HepG2 (cell line): ENCODE measurements around the gene XIST. TPM values are rescaled to one million over a fixed set of nuclear protein-coding genes. Genes with fewer than 3 reads are reported as not detected.

Source experiments
- ATAC-seq: fragments of 200-7000 bp; cut with Tn5 transposase; 3 replicates; pipeline ENCODE4 v1.9.1; 2020; ENCODE audit warnings: mild to moderate bottlenecking, moderate library complexity
- BruUV-seq: library from RNA; stranded (reverse); fragments of 400-500 nt; replicated peaks from 2 replicates; lab custom pipeline; 2021; lab: Mats Ljungman, UMichigan
- CTCF ChIA-PET: fragments of 300-600 bp; formaldehyde crosslinking; extraction: SDS; loops from one replicate; lab custom pipeline; 2021; ENCODE audit warnings: low total read pairs, inconsistent platforms, low intra/inter-chr PET ratio; lab: Yijun Ruan, JAX
- POLR2A ChIA-PET: fragments of 350-600 bp; sonication (Branson Sonifier 250); formaldehyde crosslinking; loops from one replicate; lab custom pipeline; 2020; ENCODE audit warnings: antibody characterized with exemption, inconsistent platforms; lab: Yijun Ruan, JAX
- DNase-seq: peaks from one replicate; pipeline ENCODE4 v3.0.0-alpha.2; 2015; ENCODE audit warnings: low spot score
- FAIRE-seq: peaks from 3 replicates; lab custom pipeline; 2011; peaks lifted over from hg19 to GRCh38; lab: Jason Lieb, UNC
- H2AFZ ChIP-seq: one replicate; pipeline ENCODE4 v1.6.1; 2011; ENCODE audit warnings: low read length, inconsistent platforms
- H3K27ac ChIP-seq: fragments of 300-600 bp; 3 replicates; pipeline ENCODE4 v1.8.0; 2011; ENCODE audit warnings: mixed run types, mild to moderate bottlenecking, mixed read lengths, low read length, inconsistent platforms; ENCODE audit not compliant: insufficient read depth; ENCODE audit errors: extremely low read length
- H3K27me3 ChIP-seq, 2 experiments: fragments of 200-600 bp in 1 of 2; 2 replicates in 1 of 2; 3 replicates in 1 of 2; pipeline versions ENCODE4 v1.6.0 to v1.8.0; 2011; ENCODE audit warnings: low read length in 2 of 2, mild to moderate bottlenecking in 2 of 2, moderate library complexity in 2 of 2, inconsistent platforms in 1 of 2; ENCODE audit not compliant: insufficient read depth in 2 of 2, control insufficient read depth in 1 of 2
- H3K36me3 ChIP-seq, 2 experiments: fragments of 200-600 bp in 1 of 2; replicated peaks in 1 of 2; 2 replicates in 1 of 2; 3 replicates in 1 of 2; pipeline versions ENCODE4 v1.5.1 to v1.8.0; 2011; ENCODE audit warnings: low read length in 2 of 2, inconsistent platforms in 1 of 2; ENCODE audit not compliant: insufficient read depth in 2 of 2, control insufficient read depth in 1 of 2
- H3K4me1 ChIP-seq: 2 replicates; pipeline ENCODE4 v1.5.1; 2012; ENCODE audit warnings: low read length, inconsistent platforms; ENCODE audit not compliant: insufficient read depth
- H3K4me2 ChIP-seq: 2 replicates; pipeline ENCODE4 v1.6.0; 2011; ENCODE audit warnings: low read depth, low read length, inconsistent platforms
- H3K4me3 ChIP-seq, 3 experiments: fragments of 200-600 bp in 1 of 3; sonication (generic), shearing (Covaris generic) in 1 of 3; replicated peaks in 1 of 3; 2 replicates each; pipeline ENCODE4 v1.5.1; 2011 to 2016; ENCODE audit warnings: low read length in 3 of 3, inconsistent platforms in 2 of 3, low read depth in 2 of 3, mild to moderate bottlenecking in 2 of 3, control low read depth in 1 of 3, mixed read lengths in 1 of 3; ENCODE audit not compliant: insufficient read depth in 1 of 3
- H3K79me2 ChIP-seq: one replicate; pipeline ENCODE4 v1.6.1; 2011; ENCODE audit warnings: low read length, inconsistent platforms; ENCODE audit not compliant: insufficient read depth
- H3K9ac ChIP-seq: 2 replicates; pipeline ENCODE4 v1.6.0; 2011; ENCODE audit warnings: mild to moderate bottlenecking, low read depth, low read length, inconsistent platforms; ENCODE audit not compliant: insufficient read depth
- H3K9me3 ChIP-seq: 2 replicates; pipeline ENCODE4 v1.5.1; 2012; ENCODE audit warnings: mild to moderate bottlenecking, low read length
- H4K20me1 ChIP-seq: 2 replicates; pipeline ENCODE4 v1.6.0; 2011; ENCODE audit warnings: inconsistent platforms, mild to moderate bottlenecking, low read length, moderate library complexity; ENCODE audit not compliant: insufficient read depth
- ARNT ChIP-seq: fragments of 450-650 bp; IDR thresholded peaks from 2 replicates; pipeline ENCODE4 v1.6.1; 2017
- ELF3 ChIP-seq: IDR thresholded peaks from 2 replicates; pipeline ENCODE4 v1.6.1; 2016; ENCODE audit warnings: missing genetic modification reagents, missing compliant biosample characterization
- KLF9 ChIP-seq: IDR thresholded peaks from 2 replicates; pipeline ENCODE4 v1.6.1; 2016; ENCODE audit warnings: low read depth
- SALL2 ChIP-seq: sonication (generic); formaldehyde crosslinking; IDR thresholded peaks from 2 replicates; pipeline ENCODE4 v1.8.1; 2023; ENCODE audit warnings: mild to moderate bottlenecking, missing genetic modification reagents, inconsistent platforms
- ZKSCAN8 ChIP-seq: IDR thresholded peaks from 2 replicates; pipeline ENCODE4 v1.6.1; 2016; ENCODE audit warnings: borderline replicate concordance, missing genetic modification reagents, missing compliant biosample characterization
- ZNF550 ChIP-seq: sonication (generic); formaldehyde crosslinking; IDR thresholded peaks from 2 replicates; pipeline ENCODE4 v1.4.0; 2020; ENCODE audit warnings: mild to moderate bottlenecking, missing genetic modification reagents, borderline replicate concordance
- ZNF766 ChIP-seq: sonication (generic); formaldehyde crosslinking; IDR thresholded peaks from 2 replicates; pipeline ENCODE4 v1.5.0; 2020; ENCODE audit warnings: missing genetic modification reagents, borderline replicate concordance
- WGBS: methylation state at CpG from one replicate; pipeline ENCODE4 v1.1.6; 2017; ENCODE audit warnings: low lambda C conversion rate; 5-methylcytosine and 5-hydroxymethylcytosine counted together
- in situ Hi-C: cut with HindIII; loops from 2 replicates; pipeline ENCODE4 v1.10.0; 2017; ENCODE audit warnings: low pct_unique_long_range_greater_than_20kb; ENCODE audit not compliant: extremely low pct_ligation_motif_present
- intact Hi-C: fragments of 100-400 bp; cut with micrococcal nuclease; formaldehyde crosslinking; loops from one replicate; pipeline ENCODE4 v1.10.0; 2022; ENCODE audit not compliant: unreplicated experiment
- polyA plus RNA-seq, 8 experiments: library from polyadenylated mRNA; depleted of rRNA in 3 of 8; stranded (reverse) in 7 of 8; unstranded in 1 of 8; fragments of >200 nt; fragmentation: Illumina TruSeq in 4 of 8; extraction: Trizol in 4 of 8; gene quantifications; 2 replicates each; pipeline versions ENCODE4 v1.2.1 to v1.2.3, GENCODE V29; 2011 to 2016; ENCODE audit warnings: low read depth in 4 of 8, missing spikeins in 1 of 8, mixed read lengths in 1 of 8; ENCODE audit not compliant: insufficient read depth in 1 of 8
- total RNA-seq, 5 experiments: library from RNA; depleted of rRNA; stranded (reverse); fragments of >200 nt; fragmentation: Illumina TruSeq; extraction: Trizol; gene quantifications; 2 replicates each; pipeline ENCODE4 v1.2.3, GENCODE V29; 2016; ENCODE audit warnings: low read depth in 1 of 5
- TF ChIP-seq, protein P1 (sequence below): sonication (generic); formaldehyde crosslinking; IDR thresholded peaks from 2 replicates; pipeline ENCODE4 v1.5.0; 2020; ENCODE audit warnings: mild to moderate bottlenecking, missing genetic modification reagents
- TF ChIP-seq, protein P2 (sequence below): sonication (generic); formaldehyde crosslinking; IDR thresholded peaks from 2 replicates; pipeline ENCODE4 v1.5.1; 2020; ENCODE audit warnings: mild to moderate bottlenecking, moderate library complexity, missing genetic modification reagents

The XIST gene
- total and polyA plus RNA-seq, 2 of the 13 experiments (the other 11 are each of a cell fraction or from before 2014, with no cell fraction given) = 0.02 to 0.26 TPM

DNA sequence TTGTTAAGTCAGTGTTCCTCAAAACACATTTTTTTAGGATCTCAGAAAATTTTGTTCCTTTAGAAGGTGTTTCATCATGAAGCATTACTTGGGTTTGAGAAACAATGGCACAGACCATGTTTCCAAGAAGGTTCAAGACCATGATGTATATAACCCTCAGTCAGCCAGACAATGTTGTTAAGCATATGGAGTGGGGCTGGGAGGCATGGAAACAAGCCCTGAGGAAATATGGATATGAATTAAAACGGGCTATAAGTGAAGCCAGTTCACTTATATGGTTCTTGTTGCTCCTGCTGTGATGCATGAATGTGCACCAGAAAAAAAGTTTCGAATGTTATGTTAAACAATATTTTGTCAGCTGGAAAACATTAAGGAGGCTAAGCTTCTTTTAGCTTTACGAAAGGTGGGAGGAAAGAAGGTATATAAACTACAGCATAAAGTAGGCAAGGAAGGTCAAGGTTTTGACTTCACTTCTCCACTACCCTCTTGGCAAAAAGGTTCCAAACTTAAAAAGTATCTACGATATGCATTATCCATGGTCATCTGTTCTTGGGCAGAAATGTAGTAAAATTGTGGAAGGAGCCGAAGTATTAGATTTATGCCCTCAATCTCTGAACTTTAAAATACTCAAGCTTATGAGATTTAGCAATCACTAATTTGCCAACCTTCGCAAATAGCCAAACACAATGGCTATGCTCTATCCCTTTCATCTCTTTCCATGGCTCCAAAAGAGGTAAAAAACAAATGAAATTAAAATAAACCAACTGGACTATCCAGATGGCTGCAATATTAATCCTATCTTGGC is 12.2 kb downstream of the XIST start:
- ChIA-PET POLR2A (no interaction called here), CTCF (no interaction called here)
- H4K20me1 ChIP-seq = no peaks in the 10 kb centered on the region
- no peak overlapping the region for H3K4me3 ChIP-seq
- BruUV-seq = no TSS peak
- WGBS = 0% methylated on average over 6 of the region's 6 CpGs
- no peaks in the 10 kb centered on the region for H3K9me3 ChIP-seq
- H3K4me1 ChIP-seq = no peaks in the 10 kb centered on the region
- H3K27ac ChIP-seq = no peak overlapping the region
- no peak overlapping the region for H2AFZ ChIP-seq
- H3K79me2 ChIP-seq = no peaks in the 10 kb centered on the region
- H3K9ac ChIP-seq = no peak overlapping the region
- FAIRE-seq = no peak
- intact Hi-C loops = no loop called here
- TF ChIP-seq ELF3 (CRISPR knock-in tag) (no peak), ARNT (no peak), ZNF550 (CRISPR knock-in tag) (no peak), SALL2 (CRISPR knock-in tag) (no peak), KLF9 (CRISPR knock-in tag) (no peak), ZKSCAN8 (no peak), ZNF766 (CRISPR knock-in tag) (no peak)
- TF ChIP-seq, protein P1, sequence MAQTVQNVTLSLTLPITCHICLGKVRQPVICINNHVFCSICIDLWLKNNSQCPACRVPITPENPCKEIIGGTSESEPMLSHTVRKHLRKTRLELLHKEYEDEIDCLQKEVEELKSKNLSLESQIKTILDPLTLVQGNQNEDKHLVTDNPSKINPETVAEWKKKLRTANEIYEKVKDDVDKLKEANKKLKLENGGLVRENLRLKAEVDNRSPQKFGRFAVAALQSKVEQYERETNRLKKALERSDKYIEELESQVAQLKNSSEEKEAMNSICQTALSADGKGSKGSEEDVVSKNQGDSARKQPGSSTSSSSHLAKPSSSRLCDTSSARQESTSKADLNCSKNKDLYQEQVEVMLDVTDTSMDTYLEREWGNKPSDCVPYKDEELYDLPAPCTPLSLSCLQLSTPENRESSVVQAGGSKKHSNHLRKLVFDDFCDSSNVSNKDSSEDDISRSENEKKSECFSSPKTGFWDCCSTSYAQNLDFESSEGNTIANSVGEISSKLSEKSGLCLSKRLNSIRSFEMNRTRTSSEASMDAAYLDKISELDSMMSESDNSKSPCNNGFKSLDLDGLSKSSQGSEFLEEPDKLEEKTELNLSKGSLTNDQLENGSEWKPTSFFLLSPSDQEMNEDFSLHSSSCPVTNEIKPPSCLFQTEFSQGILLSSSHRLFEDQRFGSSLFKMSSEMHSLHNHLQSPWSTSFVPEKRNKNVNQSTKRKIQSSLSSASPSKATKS (CRISPR knock-in tag) = no peak
- TF ChIP-seq, protein P2, sequence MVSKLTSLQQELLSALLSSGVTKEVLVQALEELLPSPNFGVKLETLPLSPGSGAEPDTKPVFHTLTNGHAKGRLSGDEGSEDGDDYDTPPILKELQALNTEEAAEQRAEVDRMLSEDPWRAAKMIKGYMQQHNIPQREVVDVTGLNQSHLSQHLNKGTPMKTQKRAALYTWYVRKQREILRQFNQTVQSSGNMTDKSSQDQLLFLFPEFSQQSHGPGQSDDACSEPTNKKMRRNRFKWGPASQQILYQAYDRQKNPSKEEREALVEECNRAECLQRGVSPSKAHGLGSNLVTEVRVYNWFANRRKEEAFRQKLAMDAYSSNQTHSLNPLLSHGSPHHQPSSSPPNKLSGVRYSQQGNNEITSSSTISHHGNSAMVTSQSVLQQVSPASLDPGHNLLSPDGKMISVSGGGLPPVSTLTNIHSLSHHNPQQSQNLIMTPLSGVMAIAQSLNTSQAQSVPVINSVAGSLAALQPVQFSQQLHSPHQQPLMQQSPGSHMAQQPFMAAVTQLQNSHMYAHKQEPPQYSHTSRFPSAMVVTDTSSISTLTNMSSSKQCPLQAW (CRISPR knock-in tag) = no peak
- ATAC-seq = no peak
- no peaks in the 10 kb centered on the region for H3K36me3 ChIP-seq
- DNase-seq = no peak
- H3K4me2 ChIP-seq = no peak overlapping the region
- H3K27me3 ChIP-seq = no peaks in the 10 kb centered on the region; a peak in 1 of 5 replicates
- in situ Hi-C loops = no loop called here
